Mucosa of descending colon (tissue), 3 donors: Measurements from ENCODE around the gene EVC2. TPM values are rescaled to one million over a fixed set of nuclear protein-coding genes. Genes with fewer than 3 reads are reported as not detected.

Experiments
- ATAC-seq: fragments of 200-7000 bp; cut with Tn5 transposase; one replicate; pipeline ENCODE4 v1.9.1; 2020; ENCODE audit warnings: mild to moderate bottlenecking, moderate library complexity
- DNase-seq, 3 donors: peaks; one replicate each; pipeline ENCODE4 v3.0.0-alpha.2; 2020
- H3K36me3 ChIP-seq: fragments of 200-600 bp; one replicate; pipeline ENCODE4 v1.8.0; 2021; ENCODE audit warnings: low read depth, mild to moderate bottlenecking
- H3K4me1 ChIP-seq: fragments of 200-600 bp; one replicate; pipeline ENCODE4 v1.8.0; 2021; ENCODE audit warnings: low read depth, mild to moderate bottlenecking
- H3K4me3 ChIP-seq: fragments of 200-600 bp; one replicate; pipeline ENCODE4 v1.8.0; 2021; ENCODE audit warnings: mild to moderate bottlenecking
- H3K9me3 ChIP-seq: fragments of 200-600 bp; one replicate; pipeline ENCODE4 v1.8.0; 2021; ENCODE audit warnings: mild to moderate bottlenecking
- intact Hi-C, 2 donors: fragments of 100-400 bp; cut with DNase I in 1 of 2; cut with micrococcal nuclease in 1 of 2; formaldehyde crosslinking; loops; one replicate each; pipeline versions ENCODE4 v1.11.0 to v1.11.1; 2022; cut with DNase I, micrococcal nuclease
- total RNA-seq, 3 donors: library from RNA; stranded (reverse); fragmentation: NEBNext Ultra II Directional in 2 of 3; extraction: Animal tissue kit (Norgen Biotek cat#: 25700) in 2 of 3; gene quantifications; one replicate each; pipeline versions ENCODE4 v1.2.1 to v1.2.4, GENCODE V29; 2021 to 2023
- TF ChIP-seq, protein P1 (sequence below): fragments of 200-600 bp; IDR thresholded peaks from one replicate; pipeline ENCODE4 v1.8.0; 2022; ENCODE audit warnings: antibody characterized with exemption, mild to moderate bottlenecking
- donor health status: DM: no; HTN: no; CAD: no; lungs with moderate emphysema.
- donor health status: DM: no; HTN: no; CAD: no.
- donor health status: DM: no; HTN: yes; CAD: no.

The EVC2 gene
- total RNA-seq, 3 donors from 2014 or later, result 0.64 to 6.5 (median 1.1) TPM

GRCh38 chr4:5651089-5651488 is 57.3 kb downstream of the EVC2 start:
- no peak for DNase-seq
- intact Hi-C loops, result no loop called here

GRCh38 chr4:5650040-5650439 is 58.3 kb downstream of the EVC2 start:
- no peaks in the 10 kb centered on the region for H3K4me1 ChIP-seq
- H3K4me3 ChIP-seq, result no peak overlapping the region
- intact Hi-C loops, result no loop called here
- no peak for ATAC-seq
- no peak for DNase-seq
- TF ChIP-seq, protein P1, sequence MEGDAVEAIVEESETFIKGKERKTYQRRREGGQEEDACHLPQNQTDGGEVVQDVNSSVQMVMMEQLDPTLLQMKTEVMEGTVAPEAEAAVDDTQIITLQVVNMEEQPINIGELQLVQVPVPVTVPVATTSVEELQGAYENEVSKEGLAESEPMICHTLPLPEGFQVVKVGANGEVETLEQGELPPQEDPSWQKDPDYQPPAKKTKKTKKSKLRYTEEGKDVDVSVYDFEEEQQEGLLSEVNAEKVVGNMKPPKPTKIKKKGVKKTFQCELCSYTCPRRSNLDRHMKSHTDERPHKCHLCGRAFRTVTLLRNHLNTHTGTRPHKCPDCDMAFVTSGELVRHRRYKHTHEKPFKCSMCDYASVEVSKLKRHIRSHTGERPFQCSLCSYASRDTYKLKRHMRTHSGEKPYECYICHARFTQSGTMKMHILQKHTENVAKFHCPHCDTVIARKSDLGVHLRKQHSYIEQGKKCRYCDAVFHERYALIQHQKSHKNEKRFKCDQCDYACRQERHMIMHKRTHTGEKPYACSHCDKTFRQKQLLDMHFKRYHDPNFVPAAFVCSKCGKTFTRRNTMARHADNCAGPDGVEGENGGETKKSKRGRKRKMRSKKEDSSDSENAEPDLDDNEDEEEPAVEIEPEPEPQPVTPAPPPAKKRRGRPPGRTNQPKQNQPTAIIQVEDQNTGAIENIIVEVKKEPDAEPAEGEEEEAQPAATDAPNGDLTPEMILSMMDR, result no peak
- H3K9me3 ChIP-seq, result no peaks in the 10 kb centered on the region
- H3K36me3 ChIP-seq, result no peaks in the 10 kb centered on the region

More at GRCh38 chr4:5651089-5651488, 57.3 kb downstream of the EVC2 start:
- Histone ChIP-seq H3K9me3 (no peaks in the 10 kb centered on the region), H3K4me3 (no peak overlapping the region), H3K4me1 (no peaks in the 10 kb centered on the region), H3K36me3 (no peaks in the 10 kb centered on the region)
- TF ChIP-seq, protein P1, result no peak
- no peak for ATAC-seq

- no peak for DNase-seq
- ATAC-seq, result no peak
- TF ChIP-seq, protein P1, result no peak
Measured at GRCh38 chr4:5647351-5647750, 61.0 kb downstream of the EVC2 start.

DNA sequence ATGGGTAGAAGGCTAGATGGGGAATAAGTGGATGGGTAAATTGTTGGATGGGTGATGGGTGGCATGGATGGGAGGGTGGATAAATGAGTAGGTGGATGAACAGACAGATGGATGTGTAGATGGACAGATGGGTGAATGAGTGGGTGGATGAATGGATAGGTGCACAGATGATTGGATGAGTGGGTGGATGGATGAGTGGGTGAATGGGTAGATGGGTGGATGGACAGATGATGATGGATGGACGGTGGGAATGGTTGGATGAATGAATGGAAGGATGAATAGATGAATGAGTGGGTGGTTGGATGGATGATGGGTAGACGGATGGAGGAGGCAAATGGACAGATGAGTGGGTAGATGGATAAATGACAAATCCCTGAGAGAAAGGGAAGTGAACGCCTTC is 68.3 kb downstream of the EVC2 start:
- intact Hi-C loops, result no loop called here
- TF ChIP-seq, protein P1, result no peak
- H3K4me1 ChIP-seq, result no peaks in the 10 kb centered on the region
- no peaks in the 10 kb centered on the region for H3K9me3 ChIP-seq
- no peaks in the 10 kb centered on the region for H3K36me3 ChIP-seq
- no peak overlapping the region for H3K4me3 ChIP-seq
- ATAC-seq (no peak), DNase-seq (no peak)

More at GRCh38 chr4:5647351-5647750, 61.0 kb downstream of the EVC2 start:
- Histone ChIP-seq H3K4me1 (no peaks in the 10 kb centered on the region), H3K4me3 (no peak overlapping the region), H3K9me3 (no peaks in the 10 kb centered on the region), H3K36me3 (no peaks in the 10 kb centered on the region)
- intact Hi-C loops, result no loop called here

DNA sequence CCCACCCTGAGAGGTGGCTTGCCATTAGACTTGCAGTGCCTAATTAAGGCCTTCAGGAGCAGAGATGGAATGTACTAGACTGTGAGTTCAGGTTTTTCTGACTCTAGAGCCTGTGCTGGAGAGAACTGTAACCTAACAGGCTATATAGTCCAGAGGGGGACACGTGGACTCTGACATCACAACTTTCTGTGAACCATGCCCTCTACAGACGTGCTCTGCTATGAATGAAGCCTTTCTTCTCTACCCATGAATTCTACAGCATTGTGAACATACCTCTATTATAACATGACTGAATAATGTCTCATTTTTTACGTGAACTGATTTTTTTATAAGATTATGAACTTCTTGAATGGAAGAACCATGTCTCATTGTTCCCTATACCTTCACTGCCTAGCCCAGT is 68.8 kb downstream of the EVC2 start:
- intact Hi-C loops, result no loop called here
- DNase-seq, result no peak
- no peak overlapping the region for H3K4me3 ChIP-seq
- H3K36me3 ChIP-seq, result no peaks in the 10 kb centered on the region
- no peaks in the 10 kb centered on the region for H3K9me3 ChIP-seq
- no peaks in the 10 kb centered on the region for H3K4me1 ChIP-seq
- no peak for ATAC-seq
- TF ChIP-seq, protein P1, result no peak

GRCh38 chr4:5638976-5639375 is 69.4 kb downstream of the EVC2 start:
- no peaks in the 10 kb centered on the region for H3K4me1 ChIP-seq
- ATAC-seq (no peak), DNase-seq (no peak)
- H3K9me3 ChIP-seq, result no peaks in the 10 kb centered on the region
- H3K36me3 ChIP-seq, result no peaks in the 10 kb centered on the region
- TF ChIP-seq, protein P1, result no peak
- no peak overlapping the region for H3K4me3 ChIP-seq
- intact Hi-C loops, result no loop called here
